Osteoblast (primary cell): ENCODE results near the gene DSE. TPM values are rescaled to one million over a fixed set of nuclear protein-coding genes. Genes with fewer than 3 reads are reported as not detected.

Experiments
- DNase-seq: peaks from one replicate; pipeline ENCODE4 v3.0.0; 2011; ENCODE audit warnings: low spot score, mixed read lengths; ENCODE audit not compliant: insufficient read length; ENCODE audit errors: missing footprints
- H2AFZ ChIP-seq: 2 replicates; pipeline ENCODE4 v1.6.0; 2011; ENCODE audit warnings: mild to moderate bottlenecking, low read length
- H3K27ac ChIP-seq: 2 replicates; pipeline ENCODE4 v1.5.1; 2011; ENCODE audit warnings: mild to moderate bottlenecking, low read depth, low read length, moderate library complexity
- H3K27me3 ChIP-seq: 2 replicates; pipeline ENCODE4 v1.6.0; 2012; ENCODE audit warnings: mild to moderate bottlenecking, control low read depth, inconsistent platforms, low read length, moderate library complexity; ENCODE audit not compliant: insufficient read depth
- H3K36me3 ChIP-seq: 2 replicates; pipeline ENCODE4 v1.5.1; 2011; ENCODE audit warnings: mild to moderate bottlenecking, low read length, control low read depth, moderate library complexity; ENCODE audit not compliant: insufficient read depth
- H3K4me1 ChIP-seq: 2 replicates; pipeline ENCODE4 v1.5.1; 2011; ENCODE audit warnings: mild to moderate bottlenecking, low read length, control low read depth, moderate library complexity; ENCODE audit not compliant: insufficient read depth
- H3K4me2 ChIP-seq: 2 replicates; pipeline ENCODE4 v1.6.0; 2011; ENCODE audit warnings: mild to moderate bottlenecking, low read length; ENCODE audit not compliant: insufficient read depth
- H3K4me3 ChIP-seq: fragments of 200-600 bp; sonication (generic); 3 replicates; pipeline ENCODE4 v1.5.1; 2012; ENCODE audit warnings: mild to moderate bottlenecking, low read length, inconsistent platforms; ENCODE audit not compliant: insufficient read depth
- H3K79me2 ChIP-seq: 2 replicates; pipeline ENCODE4 v1.6.0; 2012; ENCODE audit warnings: mild to moderate bottlenecking, low read length, control low read depth, inconsistent platforms; ENCODE audit not compliant: insufficient read depth
- H3K9me3 ChIP-seq: 2 replicates; pipeline ENCODE4 v1.5.1; 2011; ENCODE audit warnings: low read depth, low read length, control low read depth
- H4K20me1 ChIP-seq: 2 replicates; pipeline ENCODE4 v1.6.0; 2012; ENCODE audit warnings: mild to moderate bottlenecking, low read length, control low read depth; ENCODE audit not compliant: insufficient read depth
- CTCF ChIP-seq: IDR thresholded peaks from 2 replicates; pipeline ENCODE4 v1.5.1; 2011; ENCODE audit warnings: mild to moderate bottlenecking, low read depth, low read length, moderate library complexity; ENCODE audit errors: extremely low read depth
- total RNA-seq: library from RNA; depleted of rRNA; stranded (reverse); fragments of >200 nt; gene quantifications from 2 replicates; pipeline ENCODE4 v1.2.3, GENCODE V29; 2012

Gene DSE
- total RNA-seq, 1 donor: 193 TPM

DNA sequence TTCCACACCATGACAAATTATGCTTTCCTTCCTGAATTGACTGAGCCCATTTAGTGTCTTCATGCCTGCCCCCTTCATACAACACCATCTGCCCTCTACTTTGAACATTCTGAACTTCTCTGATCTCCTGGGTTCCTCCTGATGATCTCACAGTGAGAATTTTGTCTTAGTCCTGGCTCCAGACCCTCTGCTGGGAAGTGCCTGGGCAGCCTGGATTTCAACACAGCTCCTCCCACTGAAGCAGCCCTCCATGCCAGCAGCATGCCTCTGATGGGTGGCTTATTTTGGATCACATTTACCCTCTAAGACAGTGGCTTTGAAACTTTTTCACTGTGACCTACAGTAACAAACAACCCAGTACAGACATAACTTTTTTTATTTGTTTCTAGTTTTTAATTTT, 41.5 kb downstream of the DSE start:
- Histone ChIP-seq H4K20me1 (peaks cover 9% of the 10 kb centered on the region), H3K36me3 (peaks cover 18% of the 10 kb centered on the region), H2AFZ (no peak overlapping the region), H3K27me3 (no peaks in the 10 kb centered on the region), H3K4me2 (no peak overlapping the region), H3K4me1 (peaks cover 23% of the 10 kb centered on the region), H3K4me3 (no peak overlapping the region), H3K9me3 (no peaks in the 10 kb centered on the region), H3K27ac (peak overlapping the region; percentile 1), H3K79me2 (peaks cover 78% of the 10 kb centered on the region)
- no peak for TF ChIP-seq CTCF
- DNase-seq: peak; percentile 45

- Histone ChIP-seq H3K27ac (no peak overlapping the region), H3K4me2 (no peak overlapping the region), H4K20me1 (peaks cover 8% of the 10 kb centered on the region), H3K27me3 (no peaks in the 10 kb centered on the region), H2AFZ (no peak overlapping the region), H3K9me3 (no peaks in the 10 kb centered on the region), H3K4me1 (peaks cover 21% of the 10 kb centered on the region), H3K36me3 (peaks cover 11% of the 10 kb centered on the region), H3K4me3 (no peak overlapping the region), H3K79me2 (peaks cover 76% of the 10 kb centered on the region)
- no peak for DNase-seq
- no peak for TF ChIP-seq CTCF
Measured at GRCh38 chr6:116413357-116413756, 42.6 kb downstream of the DSE start.

- no peak for DNase-seq
- no peaks in the 10 kb centered on the region for H3K27me3 ChIP-seq
- peaks cover 9% of the 10 kb centered on the region for H3K4me1 ChIP-seq
- no peak overlapping the region for H3K4me2 ChIP-seq
- H3K27ac ChIP-seq: no peak overlapping the region
- no peak overlapping the region for H3K4me3 ChIP-seq
- peaks cover 80% of the 10 kb centered on the region for H3K79me2 ChIP-seq
- H2AFZ ChIP-seq: no peak overlapping the region
- H4K20me1 ChIP-seq: peaks cover 7% of the 10 kb centered on the region
- no peak for TF ChIP-seq CTCF
- H3K9me3 ChIP-seq: no peaks in the 10 kb centered on the region
- H3K36me3 ChIP-seq: peaks cover 5% of the 10 kb centered on the region
Measured at GRCh38 chr6:116417661-116418060, 46.9 kb downstream of the DSE start.

DNA sequence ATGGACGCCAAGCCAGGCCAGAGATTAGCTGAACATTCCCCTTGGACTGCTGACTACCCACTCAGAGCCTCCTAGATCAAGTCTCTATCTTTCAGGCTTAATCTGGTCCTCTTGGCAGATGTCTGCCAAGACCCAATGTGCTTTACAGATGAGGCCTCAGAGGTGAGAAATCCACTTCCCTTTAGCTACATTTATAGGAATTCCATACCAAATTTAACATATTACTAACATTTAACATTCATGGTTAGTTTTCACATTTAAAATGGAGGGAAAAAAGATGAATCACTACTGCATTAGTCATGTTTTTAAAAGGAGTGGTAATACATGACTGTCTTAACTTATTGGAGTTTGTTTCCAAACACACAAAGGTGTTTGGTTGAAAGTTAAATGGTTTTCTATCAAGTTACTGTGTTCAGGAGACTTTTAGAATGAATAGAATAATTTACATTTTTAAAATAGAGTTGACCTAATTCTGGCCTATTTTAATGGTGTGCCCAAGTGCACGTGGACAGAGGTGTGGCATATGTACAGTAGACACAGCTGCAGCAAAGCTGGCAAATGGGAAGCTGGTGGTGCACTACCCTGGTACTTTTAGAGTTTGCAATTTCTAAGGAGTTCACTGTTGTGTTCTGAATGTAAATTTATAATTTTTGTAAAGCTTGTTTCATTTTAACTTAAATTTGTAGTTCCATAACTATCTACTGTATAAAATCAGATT, 48.5 kb downstream of the DSE start:
- Histone ChIP-seq H3K36me3 (peaks cover 5% of the 10 kb centered on the region), H3K27me3 (no peaks in the 10 kb centered on the region), H3K4me2 (no peak overlapping the region), H3K4me1 (peaks cover 15% of the 10 kb centered on the region), H3K27ac (peak overlapping the region; percentile 6), H3K4me3 (no peak overlapping the region), H4K20me1 (peaks cover 7% of the 10 kb centered on the region), H2AFZ (no peak overlapping the region), H3K9me3 (no peaks in the 10 kb centered on the region), H3K79me2 (peaks cover 79% of the 10 kb centered on the region)
- TF ChIP-seq CTCF: no peak
- DNase-seq: no peak
